Mesenchymal stem cell (in vitro differentiated cells and primary cell): ENCODE data around the gene HSPH1.

Source experiments
- DNase-seq: peaks from one replicate; pipeline ENCODE4 v3.0.0-alpha.2; 2013
- H2AFZ ChIP-seq: one replicate; pipeline ENCODE4 v1.6.1; 2013; ENCODE audit warnings: low read depth, mild to moderate bottlenecking, control low read depth, inconsistent platforms, low read length, moderate library complexity
- H2AK5ac ChIP-seq: 2 replicates; pipeline ENCODE4 v1.6.1; 2013; ENCODE audit warnings: low read length, moderate library complexity, mild to moderate bottlenecking, inconsistent platforms; ENCODE audit not compliant: severe bottlenecking
- H2BK120ac ChIP-seq: one replicate; pipeline ENCODE4 v1.6.1; 2013; ENCODE audit warnings: low read depth, mild to moderate bottlenecking, inconsistent platforms, low read length, moderate library complexity
- H2BK12ac ChIP-seq, 2 experiments: one replicate each; pipeline ENCODE4 v1.6.1; 2013; ENCODE audit warnings: inconsistent platforms in 2 of 2, low read length in 2 of 2, mild to moderate bottlenecking in 2 of 2, moderate library complexity in 2 of 2, control low read depth in 1 of 2
- H2BK15ac ChIP-seq: one replicate; pipeline ENCODE4 v1.6.1; 2013; ENCODE audit warnings: mild to moderate bottlenecking, low read depth, inconsistent platforms; ENCODE audit not compliant: poor library complexity, severe bottlenecking
- H2BK5ac ChIP-seq: 2 replicates; pipeline ENCODE4 v1.6.1; 2013; ENCODE audit warnings: low read depth, mild to moderate bottlenecking, low read length, control low read depth, inconsistent platforms; ENCODE audit not compliant: poor library complexity, severe bottlenecking
- H3K14ac ChIP-seq, 2 experiments: one replicate each; pipeline ENCODE4 v1.6.1; 2013; ENCODE audit warnings: inconsistent platforms in 2 of 2, low read length in 2 of 2, control low read depth in 1 of 2, mild to moderate bottlenecking in 1 of 2, moderate library complexity in 1 of 2
- H3K18ac ChIP-seq, 2 experiments: one replicate each; pipeline ENCODE4 v1.6.1; 2013; ENCODE audit warnings: inconsistent platforms in 2 of 2, low read length in 2 of 2, control low read depth in 1 of 2, low read depth in 1 of 2, mild to moderate bottlenecking in 1 of 2
- H3K23ac ChIP-seq, 2 experiments: one replicate each; pipeline ENCODE4 v1.6.1; 2013; ENCODE audit warnings: inconsistent platforms in 2 of 2, low read length in 2 of 2, mild to moderate bottlenecking in 2 of 2, moderate library complexity in 2 of 2, control low read depth in 1 of 2
- H3K27ac ChIP-seq: 2 replicates; pipeline ENCODE4 v1.5.1; 2013; ENCODE audit warnings: mild to moderate bottlenecking, moderate library complexity, low read length, control low read depth, inconsistent platforms; ENCODE audit not compliant: poor library complexity, severe bottlenecking
- H3K27me3 ChIP-seq, 2 experiments: 2 replicates each; pipeline versions ENCODE4 v1.6.1 to v1.7.0; 2013; ENCODE audit warnings: low read length in 2 of 2, mild to moderate bottlenecking in 2 of 2, moderate library complexity in 2 of 2, control low read depth in 1 of 2, inconsistent platforms in 1 of 2; ENCODE audit not compliant: control insufficient read depth in 1 of 2, insufficient read depth in 1 of 2
- H3K36me3 ChIP-seq, 2 experiments: 2 replicates each; pipeline versions ENCODE4 v1.6.1 to v1.7.0; 2013; ENCODE audit warnings: low read length in 2 of 2, control low read depth in 1 of 2, inconsistent platforms in 1 of 2, low read depth in 1 of 2, mild to moderate bottlenecking in 1 of 2; ENCODE audit not compliant: insufficient read depth in 2 of 2, control insufficient read depth in 1 of 2
- H3K4ac ChIP-seq, 2 experiments: one replicate each; pipeline ENCODE4 v1.6.1; 2013; ENCODE audit warnings: inconsistent platforms in 2 of 2, low read length in 2 of 2, mild to moderate bottlenecking in 2 of 2, moderate library complexity in 2 of 2, control low read depth in 1 of 2, low read depth in 1 of 2
- H3K4me1 ChIP-seq: 2 replicates; pipeline ENCODE4 v1.6.1; 2013; ENCODE audit warnings: low read depth, low read length, control low read depth; ENCODE audit not compliant: control insufficient read depth, insufficient read depth
- H3K4me2 ChIP-seq: 2 replicates; pipeline ENCODE4 v1.6.1; 2013; ENCODE audit warnings: low read length, mild to moderate bottlenecking, inconsistent platforms; ENCODE audit not compliant: poor library complexity, severe bottlenecking
- H3K4me3 ChIP-seq, 2 experiments: 2 replicates each; pipeline versions ENCODE4 v1.5.1 to v1.7.0; 2013; ENCODE audit warnings: low read length in 2 of 2, mild to moderate bottlenecking in 2 of 2, control low read depth in 1 of 2, low read depth in 1 of 2; ENCODE audit not compliant: insufficient read depth in 1 of 2
- H3K79me1 ChIP-seq: replicated peaks from 2 replicates; pipeline ENCODE4 v1.6.1; 2013; ENCODE audit warnings: mild to moderate bottlenecking, control low read depth, low read length, inconsistent platforms; ENCODE audit not compliant: poor library complexity, severe bottlenecking
- H3K9ac ChIP-seq: 2 replicates; pipeline ENCODE4 v1.7.0; 2013; ENCODE audit warnings: mild to moderate bottlenecking, low read length, moderate library complexity
- H3K9me3 ChIP-seq: 2 replicates; pipeline ENCODE4 v1.7.0; 2013; ENCODE audit warnings: mild to moderate bottlenecking, low read length; ENCODE audit not compliant: control insufficient read depth
- H4K8ac ChIP-seq: one replicate; pipeline ENCODE4 v1.6.1; 2013; ENCODE audit warnings: inconsistent platforms, mild to moderate bottlenecking, low read length, moderate library complexity
- H4K91ac ChIP-seq: one replicate; pipeline ENCODE4 v1.6.1; 2013; ENCODE audit warnings: mild to moderate bottlenecking, low read length, inconsistent platforms
- WGBS: methylation state at CpG from one replicate; pipeline ENCODE4 v1.1.7; 2013; ENCODE audit warnings: mixed read lengths; 5-methylcytosine and 5-hydroxymethylcytosine counted together

HSPH1 gene

DNA sequence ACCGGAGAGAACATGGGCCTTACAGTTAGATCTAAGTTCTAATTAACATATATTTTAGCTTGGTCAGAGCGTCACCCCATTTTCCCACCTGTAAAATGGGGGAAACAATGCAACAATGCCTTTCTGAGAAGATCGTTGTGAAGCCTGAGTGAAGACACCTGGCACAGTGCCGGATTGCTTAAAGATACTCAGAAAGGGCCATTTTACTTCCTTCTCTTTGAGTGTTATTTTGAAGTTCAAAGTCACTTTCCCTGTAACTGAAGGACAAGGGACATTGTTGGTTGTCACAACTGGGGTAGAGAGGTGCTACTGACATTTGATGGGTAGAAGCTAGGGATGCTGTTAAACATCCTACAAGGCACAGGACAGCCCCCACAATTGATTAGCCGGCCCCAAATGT lies 28.1 kb downstream of the HSPH1 start:
- Histone ChIP-seq H2BK120ac (no peak overlapping the region), H2BK5ac (no peak overlapping the region), H2BK12ac (no peak overlapping the region), H3K4me2 (no peak overlapping the region), H3K27ac (no peak overlapping the region), H2AK5ac (no peak overlapping the region), H2AFZ (no peak overlapping the region), H3K9me3 (no peaks in the 10 kb centered on the region), H3K4me1 (no peaks in the 10 kb centered on the region), H2BK15ac (no peak overlapping the region), H3K9ac (no peak overlapping the region), H3K4ac (no peak overlapping the region), H4K8ac (no peak overlapping the region), H3K23ac (no peak overlapping the region), H4K91ac (no peak overlapping the region), H3K14ac (no peak overlapping the region), H3K27me3 (peaks cover 4 to 7% of the 10 kb centered on the region in 2 experiments), H3K4me3 (no peak overlapping the region), H3K79me1 (peaks cover 4% of the 10 kb centered on the region), H3K36me3 (peaks cover 0 to 51% of the 10 kb centered on the region in 2 experiments), H3K18ac (no peak overlapping the region)
- 98% methylated on average over 5 of the region's 5 CpGs for WGBS
- no peak for DNase-seq

GRCh38 chr13:31131470-31131961 lies 30.2 kb downstream of the HSPH1 start:
- no peaks in the 10 kb centered on the region for H3K9me3 ChIP-seq
- H2AK5ac ChIP-seq, result no peak overlapping the region
- H3K23ac ChIP-seq, result no peak overlapping the region
- H2AFZ ChIP-seq, result no peak overlapping the region
- H3K9ac ChIP-seq, result no peak overlapping the region
- no peak overlapping the region for H2BK5ac ChIP-seq
- no peak overlapping the region for H3K4ac ChIP-seq
- no peak overlapping the region for H3K18ac ChIP-seq
- H3K79me1 ChIP-seq, result peaks cover 4% of the 10 kb centered on the region
- no peak overlapping the region for H3K4me2 ChIP-seq
- no peak overlapping the region for H4K91ac ChIP-seq
- no peak overlapping the region for H4K8ac ChIP-seq
- no peak overlapping the region for H2BK120ac ChIP-seq
- no peak overlapping the region for H2BK12ac ChIP-seq
- no peak overlapping the region for H3K14ac ChIP-seq
- peaks cover 7 to 8% of the 10 kb centered on the region in 2 experiments for H3K27me3 ChIP-seq
- H3K27ac ChIP-seq, result no peak overlapping the region
- peaks cover 0 to 30% of the 10 kb centered on the region in 2 experiments for H3K36me3 ChIP-seq
- WGBS, result 94% methylated on average over 5 of the region's 6 CpGs
- DNase-seq, result peak; percentile 14
- H2BK15ac ChIP-seq, result no peak overlapping the region
- H3K4me3 ChIP-seq, result no peak overlapping the region
- H3K4me1 ChIP-seq, result no peaks in the 10 kb centered on the region

GRCh38 chr13:31129419-31129818 lies 32.3 kb downstream of the HSPH1 start:
- H3K36me3 ChIP-seq, result peaks cover 0 to 9% of the 10 kb centered on the region in 2 experiments
- H2BK120ac ChIP-seq, result no peak overlapping the region
- no peak overlapping the region for H3K9ac ChIP-seq
- no peak overlapping the region for H2BK12ac ChIP-seq
- no peak overlapping the region for H3K14ac ChIP-seq
- WGBS, result 80% methylated on average over 8 of the region's 8 CpGs
- no peak overlapping the region for H2AFZ ChIP-seq
- H3K4me1 ChIP-seq, result no peaks in the 10 kb centered on the region
- H3K4me2 ChIP-seq, result no peak overlapping the region
- no peak overlapping the region for H3K18ac ChIP-seq
- H4K8ac ChIP-seq, result no peak overlapping the region
- H3K23ac ChIP-seq, result no peak overlapping the region
- H2BK15ac ChIP-seq, result no peak overlapping the region
- H2AK5ac ChIP-seq, result no peak overlapping the region
- H2BK5ac ChIP-seq, result no peak overlapping the region
- no peak for DNase-seq
- H3K27ac ChIP-seq, result no peak overlapping the region
- H4K91ac ChIP-seq, result no peak overlapping the region
- H3K27me3 ChIP-seq, result peaks cover 23 to 29% of the 10 kb centered on the region in 2 experiments
- no peak overlapping the region for H3K4me3 ChIP-seq
- H3K79me1 ChIP-seq, result peaks cover 2% of the 10 kb centered on the region
- H3K9me3 ChIP-seq, result no peaks in the 10 kb centered on the region
- no peak overlapping the region for H3K4ac ChIP-seq

DNA sequence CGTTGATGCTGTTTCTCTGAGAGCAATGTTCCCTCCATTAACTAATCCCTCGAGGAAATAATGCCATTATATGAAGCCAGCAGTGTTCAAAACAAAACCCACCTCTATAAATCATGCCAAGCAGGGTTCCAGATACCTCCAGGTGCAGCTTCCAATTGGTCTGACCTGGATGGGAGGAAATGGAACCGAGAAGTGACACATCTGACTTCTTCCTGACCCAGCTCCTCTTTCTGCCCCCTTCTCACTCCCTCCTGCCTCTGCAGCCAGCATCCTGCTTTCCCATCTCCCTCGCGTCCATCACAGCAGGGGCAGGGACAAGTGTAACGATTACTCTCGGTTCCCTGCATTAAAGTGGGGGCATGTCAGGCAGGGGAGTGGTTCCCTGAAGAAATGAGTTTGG lies 37.5 kb downstream of the HSPH1 start:
- Histone ChIP-seq H2AFZ (no peak overlapping the region), H3K4me3 (no peak overlapping the region), H2BK12ac (no peak overlapping the region), H3K4ac (no peak overlapping the region), H2AK5ac (no peak overlapping the region), H3K18ac (no peak overlapping the region), H3K36me3 (no peaks in the 10 kb centered on the region), H3K27me3 (peaks cover 58 to 70% of the 10 kb centered on the region in 2 experiments), H2BK5ac (no peak overlapping the region), H3K4me2 (no peak overlapping the region), H3K23ac (no peak overlapping the region), H4K8ac (no peak overlapping the region), H2BK15ac (no peak overlapping the region), H3K79me1 (no peaks in the 10 kb centered on the region), H3K9ac (no peak overlapping the region), H3K27ac (no peak overlapping the region), H2BK120ac (no peak overlapping the region), H3K9me3 (peaks cover under 1% of the 10 kb centered on the region), H3K14ac (no peak overlapping the region), H4K91ac (no peak overlapping the region), H3K4me1 (no peaks in the 10 kb centered on the region)
- DNase-seq, result no peak
- 32% methylated on average over 7 of the region's 7 CpGs for whole genome bisulfite sequencing
